Neural progenitor cell (in vitro differentiated cells): ENCODE data around the gene ITM2B. TPM values are rescaled to one million over a fixed set of nuclear protein-coding genes. Genes with fewer than 3 reads are reported as not detected.

Experiments used
- DNase-seq: peaks from one replicate; pipeline ENCODE4 v3.0.0-alpha.2; 2016; ENCODE audit warnings: low spot score
- H2AFZ ChIP-seq: fragments of 200-600 bp; sonication (generic); replicated peaks from 2 replicates; pipeline ENCODE4 v1.6.1; 2016; ENCODE audit warnings: antibody characterized with exemption
- H3F3A ChIP-seq: fragments of 200-600 bp; sonication (generic); 2 replicates; pipeline ENCODE4 v1.6.1; 2016; ENCODE audit warnings: antibody characterized with exemption, low read depth
- H3K27ac ChIP-seq: fragments of 200-600 bp; sonication (generic); 2 replicates; pipeline ENCODE4 v1.5.1; 2016; ENCODE audit warnings: mild to moderate bottlenecking
- H3K27me3 ChIP-seq: fragments of 200-600 bp; sonication (generic); 2 replicates; pipeline ENCODE4 v1.6.1; 2016; ENCODE audit warnings: mild to moderate bottlenecking, moderate library complexity
- H3K36me3 ChIP-seq: fragments of 200-600 bp; sonication (generic); 2 replicates; pipeline ENCODE4 v1.5.1; 2016
- H3K4me1 ChIP-seq: fragments of 200-600 bp; sonication (generic); 2 replicates; pipeline ENCODE4 v1.6.1; 2016; ENCODE audit warnings: mixed run types
- H3K4me2 ChIP-seq: fragments of 200-600 bp; sonication (generic); 2 replicates; pipeline ENCODE4 v1.6.1; 2016
- H3K4me3 ChIP-seq: fragments of 200-600 bp; sonication (generic); 2 replicates; pipeline ENCODE4 v1.5.1; 2016
- H3K79me2 ChIP-seq: fragments of 200-600 bp; sonication (generic); 2 replicates; pipeline ENCODE4 v1.6.1; 2016; ENCODE audit warnings: low read depth
- H3K9ac ChIP-seq: fragments of 200-600 bp; sonication (generic); 2 replicates; pipeline ENCODE4 v1.6.1; 2016
- H3K9me3 ChIP-seq: fragments of 200-600 bp; sonication (generic); 2 replicates; pipeline ENCODE4 v1.5.1; 2016; ENCODE audit warnings: low read depth
- H4K20me1 ChIP-seq: fragments of 200-600 bp; sonication (generic); 2 replicates; pipeline ENCODE4 v1.6.1; 2016; ENCODE audit warnings: low read depth
- H3K27ac Mint-ChIP-seq: 3 replicates; pipeline ENCODE4 v1.8.0; 2021; ENCODE audit warnings: mixed read lengths
- H3K27me3 Mint-ChIP-seq: 2 replicates; pipeline ENCODE4 v1.8.0; 2022; ENCODE audit warnings: low read depth, mild to moderate bottlenecking, inconsistent platforms, moderate library complexity, mixed read lengths; ENCODE audit not compliant: insufficient read depth
- H3K36me3 Mint-ChIP-seq: 3 replicates; pipeline ENCODE4 v1.8.0; 2021; ENCODE audit warnings: mixed read lengths
- H3K4me1 Mint-ChIP-seq: 3 replicates; pipeline ENCODE4 v1.8.0; 2021; ENCODE audit warnings: mixed read lengths
- H3K4me3 Mint-ChIP-seq: 3 replicates; pipeline ENCODE4 v1.8.0; 2021; ENCODE audit warnings: mild to moderate bottlenecking, moderate library complexity, mixed read lengths
- H3K9me3 Mint-ChIP-seq: 3 replicates; pipeline ENCODE4 v1.8.0; 2020; ENCODE audit warnings: mixed read lengths
- EZH2 ChIP-seq: fragments of 200-600 bp; sonication (generic); IDR thresholded peaks from 2 replicates; pipeline ENCODE4 v1.6.1; 2017; ENCODE audit warnings: antibody characterized with exemption, mild to moderate bottlenecking, moderate library complexity
- EZH2phosphoT487 ChIP-seq: fragments of 200-600 bp; sonication (generic); IDR thresholded peaks from 2 replicates; pipeline ENCODE4 v1.6.1; 2017; ENCODE audit warnings: antibody characterized with exemption
- total RNA-seq: library from RNA; depleted of rRNA; stranded (reverse); fragments of >200 nt; gene quantifications from 2 replicates; pipeline ENCODE4 v1.2.3, GENCODE V29; 2015; ENCODE audit warnings: low replicate concordance
- TF ChIP-seq, protein P1 (sequence below): fragments of 200-600 bp; sonication (generic); IDR thresholded peaks from 2 replicates; pipeline ENCODE4 v1.5.1; 2017; ENCODE audit warnings: antibody characterized with exemption, mild to moderate bottlenecking

Gene ITM2B
- total RNA-seq, 1 donor from 2014 or later, result 172 TPM

DNA sequence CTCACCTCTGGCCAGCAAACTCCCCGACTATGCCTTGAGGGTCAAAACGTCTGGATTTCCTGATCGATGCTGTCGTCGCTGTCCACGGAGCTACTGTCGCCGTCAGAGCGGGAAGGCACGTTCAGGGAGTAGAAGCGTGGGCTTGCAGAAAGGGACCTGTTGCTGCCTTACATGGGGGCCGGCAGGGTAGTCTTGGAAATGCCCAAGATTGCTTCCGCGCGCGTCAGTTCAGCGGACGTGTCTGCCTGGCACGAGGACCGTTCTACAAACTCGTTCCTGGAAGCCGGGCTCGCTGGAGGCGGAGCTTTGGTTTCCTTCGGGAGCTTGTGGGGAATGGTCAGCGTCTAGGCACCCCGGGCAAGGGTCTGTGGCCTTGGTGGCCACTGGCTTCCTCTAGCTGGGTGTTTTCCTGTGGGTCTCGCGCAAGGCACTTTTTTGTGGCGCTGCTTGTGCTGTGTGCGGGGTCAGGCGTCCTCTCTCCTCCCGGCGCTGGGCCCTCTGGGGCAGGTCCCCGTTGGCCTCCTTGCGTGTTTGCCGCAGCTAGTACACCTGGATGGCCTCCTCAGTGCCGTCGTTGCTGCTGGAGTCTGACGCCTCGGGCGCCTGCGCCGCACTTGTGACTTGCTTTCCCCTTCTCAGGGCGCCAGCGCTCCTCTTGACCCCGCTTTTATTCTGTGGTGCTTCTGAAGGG lies 86.0 kb downstream of the ITM2B start:
- no peaks in the 10 kb centered on the region for H3K27me3 ChIP-seq
- peaks cover 2% of the 10 kb centered on the region for H3K79me2 ChIP-seq
- no peak overlapping the region for H3K4me2 ChIP-seq

More for the DNA sequence above, 86.0 kb downstream of the ITM2B start:
- TF ChIP-seq EZH2phosphoT487 (no peak), EZH2 (no peak)
- TF ChIP-seq, protein P1, sequence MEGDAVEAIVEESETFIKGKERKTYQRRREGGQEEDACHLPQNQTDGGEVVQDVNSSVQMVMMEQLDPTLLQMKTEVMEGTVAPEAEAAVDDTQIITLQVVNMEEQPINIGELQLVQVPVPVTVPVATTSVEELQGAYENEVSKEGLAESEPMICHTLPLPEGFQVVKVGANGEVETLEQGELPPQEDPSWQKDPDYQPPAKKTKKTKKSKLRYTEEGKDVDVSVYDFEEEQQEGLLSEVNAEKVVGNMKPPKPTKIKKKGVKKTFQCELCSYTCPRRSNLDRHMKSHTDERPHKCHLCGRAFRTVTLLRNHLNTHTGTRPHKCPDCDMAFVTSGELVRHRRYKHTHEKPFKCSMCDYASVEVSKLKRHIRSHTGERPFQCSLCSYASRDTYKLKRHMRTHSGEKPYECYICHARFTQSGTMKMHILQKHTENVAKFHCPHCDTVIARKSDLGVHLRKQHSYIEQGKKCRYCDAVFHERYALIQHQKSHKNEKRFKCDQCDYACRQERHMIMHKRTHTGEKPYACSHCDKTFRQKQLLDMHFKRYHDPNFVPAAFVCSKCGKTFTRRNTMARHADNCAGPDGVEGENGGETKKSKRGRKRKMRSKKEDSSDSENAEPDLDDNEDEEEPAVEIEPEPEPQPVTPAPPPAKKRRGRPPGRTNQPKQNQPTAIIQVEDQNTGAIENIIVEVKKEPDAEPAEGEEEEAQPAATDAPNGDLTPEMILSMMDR, result no peak
- Mint-ChIP-seq H3K4me1 (no peaks in the 10 kb centered on the region), H3K27ac (no peak overlapping the region), H3K36me3 (peaks cover 52% of the 10 kb centered on the region), H3K4me3 (no peak overlapping the region), H3K27me3 (peaks cover 3% of the 10 kb centered on the region), H3K9me3 (peaks cover 48% of the 10 kb centered on the region)
- Histone ChIP-seq H3K4me3 (no peak overlapping the region), H4K20me1 (no peaks in the 10 kb centered on the region), H3K36me3 (no peaks in the 10 kb centered on the region), H3F3A (no peaks in the 10 kb centered on the region), H2AFZ (no peak overlapping the region), H3K9ac (no peak overlapping the region), H3K4me1 (no peaks in the 10 kb centered on the region), H3K9me3 (peaks cover 8% of the 10 kb centered on the region), H3K27ac (no peak overlapping the region)
- DNase-seq, result no peak

Other genes starting within 250 kb of the ITM2B start
- 55.9 and 100 TPM in 2 replicates for gene SUCLA2, start 231.9 kb upstream of the ITM2B start, total RNA-seq
- gene NUDT15, start 195.5 kb upstream of the ITM2B start, total RNA-seq, result 46.1 and 63.8 TPM in 2 replicates
- 34.5 and 65.9 TPM in 2 replicates for gene MED4, start 138.1 kb upstream of the ITM2B start, total RNA-seq
- 27.3 and 39.5 TPM in 2 replicates for gene RB1, start 70.5 kb downstream of the ITM2B start, total RNA-seq
- 4.3 and 4.6 TPM in 2 replicates for gene LPAR6, start 179.9 kb downstream of the ITM2B start, total RNA-seq